ENCODE measurements around the gene ATP2B3. TPM values are rescaled to one million over a fixed set of nuclear protein-coding genes. Genes with fewer than 3 reads are reported as not detected.

ATP2B3 gene
- total and polyA plus RNA-seq, 9 of the 15 experiments (the other 6 are each of a cell fraction or from before 2014, with no cell fraction given) = 0.04 TPM; not detected in 8

DNA sequence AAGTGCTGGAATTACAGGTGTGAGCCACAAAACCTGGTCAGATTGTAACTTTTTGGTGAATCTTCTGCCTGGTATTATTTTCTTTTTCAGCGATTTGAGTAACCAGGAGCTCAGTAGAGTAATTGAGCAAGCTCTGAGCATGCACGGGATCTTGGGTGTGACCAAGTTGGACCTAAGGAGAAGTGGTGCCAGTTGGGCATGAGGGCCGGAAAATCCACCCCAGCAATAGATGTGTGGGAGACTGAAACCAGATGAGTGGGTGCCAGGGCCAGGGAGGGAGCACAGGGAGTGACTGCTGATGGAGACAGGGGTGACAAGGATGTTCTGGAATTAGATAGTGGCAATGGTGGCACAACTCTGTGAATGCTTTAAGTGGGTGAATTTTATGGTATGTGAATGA lies 85.2 kb downstream of the ATP2B3 start:
- H3K9me3 ChIP-seq (replicated peaks; ENCODE audit: control insufficient read depth, insufficient read depth, low read depth, low read length) = no peaks in the 10 kb centered on the region
- H3K9ac ChIP-seq (ENCODE audit: insufficient read depth in 1 of 2, low read depth in 2 of 2, low read length in 2 of 2) = no peak overlapping the region
- intact Hi-C loops (cut with micrococcal nuclease) (no loop called here), in situ Hi-C loops (cut with MboI) (no loop called here)
- TF ChIP-seq, protein P1, sequence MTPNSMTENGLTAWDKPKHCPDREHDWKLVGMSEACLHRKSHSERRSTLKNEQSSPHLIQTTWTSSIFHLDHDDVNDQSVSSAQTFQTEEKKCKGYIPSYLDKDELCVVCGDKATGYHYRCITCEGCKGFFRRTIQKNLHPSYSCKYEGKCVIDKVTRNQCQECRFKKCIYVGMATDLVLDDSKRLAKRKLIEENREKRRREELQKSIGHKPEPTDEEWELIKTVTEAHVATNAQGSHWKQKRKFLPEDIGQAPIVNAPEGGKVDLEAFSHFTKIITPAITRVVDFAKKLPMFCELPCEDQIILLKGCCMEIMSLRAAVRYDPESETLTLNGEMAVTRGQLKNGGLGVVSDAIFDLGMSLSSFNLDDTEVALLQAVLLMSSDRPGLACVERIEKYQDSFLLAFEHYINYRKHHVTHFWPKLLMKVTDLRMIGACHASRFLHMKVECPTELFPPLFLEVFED (CRISPR knock-in tag; conservative IDR thresholded peaks at IDR 0.05) = no peak
- TF ChIP-seq, protein P2, sequence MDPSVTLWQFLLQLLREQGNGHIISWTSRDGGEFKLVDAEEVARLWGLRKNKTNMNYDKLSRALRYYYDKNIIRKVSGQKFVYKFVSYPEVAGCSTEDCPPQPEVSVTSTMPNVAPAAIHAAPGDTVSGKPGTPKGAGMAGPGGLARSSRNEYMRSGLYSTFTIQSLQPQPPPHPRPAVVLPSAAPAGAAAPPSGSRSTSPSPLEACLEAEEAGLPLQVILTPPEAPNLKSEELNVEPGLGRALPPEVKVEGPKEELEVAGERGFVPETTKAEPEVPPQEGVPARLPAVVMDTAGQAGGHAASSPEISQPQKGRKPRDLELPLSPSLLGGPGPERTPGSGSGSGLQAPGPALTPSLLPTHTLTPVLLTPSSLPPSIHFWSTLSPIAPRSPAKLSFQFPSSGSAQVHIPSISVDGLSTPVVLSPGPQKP (CRISPR knock-in tag; IDR thresholded peaks at IDR 0.05) = no peak
- TF ChIP-seq OTX1 (CRISPR knock-in tag; IDR thresholded peaks at IDR 0.05) (no peak), PML (IDR thresholded peaks at IDR 0.05; ENCODE audit: low read length) (no peak), SOX6 (IDR thresholded peaks at IDR 0.05) (no peak), KDM2B (CRISPR knock-in tag; IDR thresholded peaks at IDR 0.05) (no peak), U2AF2 (optimal IDR thresholded peaks at IDR 0.05; ENCODE audit: low read depth, low read length) (no peak), CSDE1 (IDR thresholded peaks at IDR 0.05) (no peak), BACH1 (tag; IDR thresholded peaks at IDR 0.05) (no peak)
- 0% methylated on average over 2 of the region's 3 CpGs for WGBS (ENCODE audit: insufficient coverage, low coverage, missing lambda C conversion rate)
- no peak for FAIRE-seq
- no peak overlapping the region for H3K27ac ChIP-seq (ENCODE audit: extremely low read depth, low read depth, low read length)
- H4K20me1 ChIP-seq (replicated peaks; ENCODE audit: control insufficient read depth, insufficient read depth, low read length) = no peaks in the 10 kb centered on the region
- H3K36me3 ChIP-seq (ENCODE audit: control insufficient read depth, insufficient read depth, low read length) = no peaks in the 10 kb centered on the region
- no peak overlapping the region for H3K4me2 ChIP-seq (ENCODE audit: insufficient read depth, low read length)
- ATAC-seq = no peak
- H3K27me3 ChIP-seq (ENCODE audit: control insufficient read depth in 2 of 2, insufficient read depth in 2 of 2, low read length in 2 of 2) = peaks cover 17 to 24% of the 10 kb centered on the region in 2 experiments; a peak in 4 of 5 replicates
- no TSS peak for BruUV-seq (replicated peaks)
- H3K9me1 ChIP-seq (ENCODE audit: control insufficient read depth, insufficient read depth, low read length) = no peaks in the 10 kb centered on the region
- ChIA-PET POLR2A (no interaction called here), CTCF (ENCODE audit: low intra/inter-chr PET ratio) (no interaction called here)
- peaks cover 11% of the 10 kb centered on the region; the same call in 2 of the 3 replicates for H3K79me2 ChIP-seq (ENCODE audit: control insufficient read depth, insufficient read depth, low read length)
- no peak overlapping the region for H2AFZ ChIP-seq (ENCODE audit: low read depth, low read length)
- no peak overlapping the region for H3K4me3 ChIP-seq
- DNase-seq (ENCODE audit: extremely low read depth in 1 of 4, low spot score in 3 of 4) = no peak
- H3K4me1 ChIP-seq (replicated peaks in 1 of 2; ENCODE audit: control insufficient read depth in 2 of 2, insufficient read depth in 2 of 2, low read length in 2 of 2) = peaks cover 7 to 22% of the 10 kb centered on the region in 2 experiments; a peak in 4 of 5 replicates

Measured in K562 (cell line).